Effector memory CD8-positive, alpha-beta T cell (primary cell): Measurements from ENCODE around the gene NEUROG2.
A peak's percentile ranks its signal among the peaks of the same experiment; 100 is the strongest.
"Not testable (repeated sequence)": the region's sequence is repeated elsewhere in the genome, so short reads cannot be mapped to it uniquely, and the experiment has no call there.

ENCODE experiments used
- ATAC-seq: fragments of 150-1000 bp; cut with Tn5 transposase; replicated peaks from 2 replicates; pipeline ENCODE4 v1.10.0; 2021; ENCODE audit warnings: mild to moderate bottlenecking, moderate library complexity
- DNase-seq, 3 experiments: peaks; one replicate each; pipeline ENCODE4 v3.0.0; 2021
- H3K27ac Mint-ChIP-seq, 2 donors: one replicate each; pipeline ENCODE4 v1.8.0; 2022; ENCODE audit warnings: mild to moderate bottlenecking in 2 of 2, mixed read lengths in 2 of 2, moderate library complexity in 2 of 2
- H3K27me3 Mint-ChIP-seq, 2 donors: one replicate each; pipeline ENCODE4 v1.8.0; 2022; ENCODE audit warnings: mixed read lengths in 2 of 2
- H3K36me3 Mint-ChIP-seq: one replicate; pipeline ENCODE4 v1.8.0; 2022; ENCODE audit warnings: mild to moderate bottlenecking, moderate library complexity, mixed read lengths; ENCODE audit not compliant: insufficient read depth
- H3K4me1 Mint-ChIP-seq, 2 donors: one replicate each; pipeline ENCODE4 v1.8.0; 2022; ENCODE audit warnings: low read depth in 2 of 2, mixed read lengths in 2 of 2
- H3K4me3 Mint-ChIP-seq, 2 donors: one replicate each; pipeline ENCODE4 v1.8.0; 2022; ENCODE audit warnings: mild to moderate bottlenecking in 2 of 2, mixed read lengths in 2 of 2, moderate library complexity in 2 of 2
- H3K9me3 Mint-ChIP-seq, 2 donors: one replicate each; pipeline ENCODE4 v1.8.0; 2022; ENCODE audit warnings: mixed read lengths in 2 of 2

The NEUROG2 gene

GRCh38 chr4:112536123-112536522 is 20.1 kb upstream of the NEUROG2 start:
- Mint-ChIP-seq H3K4me3 (no peak overlapping the region), H3K27me3 (peaks cover 3 to 4% of the 10 kb centered on the region in 2 donors), H3K4me1 (no peaks in the 10 kb centered on the region), H3K27ac (no peak overlapping the region), H3K9me3 (no peaks in the 10 kb centered on the region), H3K36me3 (no peaks in the 10 kb centered on the region)
- no peak for ATAC-seq
- DNase-seq: no peak

GRCh38 chr4:112532267-112532666 is 16.3 kb upstream of the NEUROG2 start:
- Mint-ChIP-seq H3K9me3 (no peaks in the 10 kb centered on the region), H3K4me1 (no peaks in the 10 kb centered on the region)
- no peak for ATAC-seq

GRCh38 chr4:112531146-112531545 is 15.2 kb upstream of the NEUROG2 start:
- no peak overlapping the region for H3K4me3 Mint-ChIP-seq
- H3K27ac Mint-ChIP-seq: no peak overlapping the region
- ATAC-seq: no peak

More at GRCh38 chr4:112532267-112532666, 16.3 kb upstream of the NEUROG2 start:
- Mint-ChIP-seq H3K27ac (no peak overlapping the region), H3K36me3 (no peaks in the 10 kb centered on the region), H3K27me3 (peaks cover 23 to 29% of the 10 kb centered on the region in 2 donors), H3K4me3 (no peak overlapping the region)
- no peak for DNase-seq

GRCh38 chr4:112526061-112526460 is 10.1 kb upstream of the NEUROG2 start:
- no peak for DNase-seq
- peaks cover 50 to 59% of the 10 kb centered on the region in 2 donors for H3K27me3 Mint-ChIP-seq

More at GRCh38 chr4:112531146-112531545, 15.2 kb upstream of the NEUROG2 start:
- H3K9me3 Mint-ChIP-seq: no peaks in the 10 kb centered on the region
- no peaks in the 10 kb centered on the region for H3K4me1 Mint-ChIP-seq
- H3K36me3 Mint-ChIP-seq: no peaks in the 10 kb centered on the region
- DNase-seq: no peak
- peaks cover 24 to 32% of the 10 kb centered on the region in 2 donors for H3K27me3 Mint-ChIP-seq

GRCh38 chr4:112523764-112524505 is 8.0 kb upstream of the NEUROG2 start:
- ATAC-seq (peak; percentile 88), DNase-seq (peak; percentile 68 to 71 (median 69))
- H3K36me3 Mint-ChIP-seq: peaks cover 10% of the 10 kb centered on the region
- H3K4me3 Mint-ChIP-seq: peak overlapping the region; percentile 84 to 85
- H3K9me3 Mint-ChIP-seq: peaks cover 0 to 6% of the 10 kb centered on the region in 2 donors
- peaks cover 53 to 59% of the 10 kb centered on the region in 2 donors for H3K27me3 Mint-ChIP-seq
- peaks cover 9 to 22% of the 10 kb centered on the region in 2 donors for H3K4me1 Mint-ChIP-seq
- H3K27ac Mint-ChIP-seq: no peak overlapping the region

More at GRCh38 chr4:112526061-112526460, 10.1 kb upstream of the NEUROG2 start:
- H3K27ac Mint-ChIP-seq: no peak overlapping the region
- peaks cover 7% of the 10 kb centered on the region for H3K36me3 Mint-ChIP-seq
- H3K4me3 Mint-ChIP-seq: no peak overlapping the region
- no peaks in the 10 kb centered on the region for H3K9me3 Mint-ChIP-seq
- no peak for ATAC-seq
- peaks cover 9 to 13% of the 10 kb centered on the region in 2 donors for H3K4me1 Mint-ChIP-seq

GRCh38 chr4:112523008-112523721 is 7.2 kb upstream of the NEUROG2 start:
- DNase-seq (no peak), ATAC-seq (peak; percentile 48)
- Mint-ChIP-seq H3K27ac (no peak overlapping the region), H3K4me3 (peak overlapping the region; percentile 84 to 85), H3K36me3 (peaks cover 11% of the 10 kb centered on the region), H3K9me3 (peaks cover 0 to 6% of the 10 kb centered on the region in 2 donors), H3K4me1 (peaks cover 11 to 24% of the 10 kb centered on the region in 2 donors), H3K27me3 (peaks cover 59 to 64% of the 10 kb centered on the region in 2 donors)

- Mint-ChIP-seq H3K4me3 (peak overlapping the region; percentile 84 to 85), H3K36me3 (peaks cover 13% of the 10 kb centered on the region), H3K27me3 (peaks cover 67 to 72% of the 10 kb centered on the region in 2 donors), H3K4me1 (peaks cover 18 to 31% of the 10 kb centered on the region in 2 donors)
- H3K27ac Mint-ChIP-seq, H3K9me3 Mint-ChIP-seq, ATAC-seq, DNase-seq: not testable (repeated sequence)
Measured at GRCh38 chr4:112522431-112522830, 6.5 kb upstream of the NEUROG2 start.

- ATAC-seq: no peak
- Mint-ChIP-seq H3K4me1 (peaks cover 26 to 39% of the 10 kb centered on the region in 2 donors), H3K9me3 (peaks cover 0 to 6% of the 10 kb centered on the region in 2 donors), H3K36me3 (peaks cover 14% of the 10 kb centered on the region), H3K27me3 (peaks cover 77 to 82% of the 10 kb centered on the region in 2 donors), H3K4me3 (peak overlapping the region in 1 of 2 donors; percentile 85), H3K27ac (no peak overlapping the region)
- no peak for DNase-seq
Measured at GRCh38 chr4:112521123-112522023, 5.4 kb upstream of the NEUROG2 start.

GRCh38 chr4:112520598-112521122 is 4.7 kb upstream of the NEUROG2 start:
- DNase-seq (no peak), ATAC-seq (no peak)
- Mint-ChIP-seq H3K4me1 (peaks cover 31 to 44% of the 10 kb centered on the region in 2 donors), H3K27ac (no peak overlapping the region), H3K9me3 (peaks cover 0 to 6% of the 10 kb centered on the region in 2 donors), H3K27me3 (peaks cover 80 to 82% of the 10 kb centered on the region in 2 donors), H3K4me3 (peak overlapping the region in 1 of 2 donors; percentile 42), H3K36me3 (peaks cover 19% of the 10 kb centered on the region)

- no peak overlapping the region for H3K4me3 Mint-ChIP-seq
- no peak overlapping the region for H3K27ac Mint-ChIP-seq
- peaks cover 86 to 87% of the 10 kb centered on the region in 2 donors for H3K27me3 Mint-ChIP-seq
- DNase-seq (no peak), ATAC-seq (no peak)
- H3K36me3 Mint-ChIP-seq: peaks cover 19% of the 10 kb centered on the region
- peaks cover 37 to 47% of the 10 kb centered on the region in 2 donors for H3K4me1 Mint-ChIP-seq
- H3K9me3 Mint-ChIP-seq: peaks cover 0 to 6% of the 10 kb centered on the region in 2 donors
Measured at GRCh38 chr4:112519689-112520597, 4.0 kb upstream of the NEUROG2 start.

- no peak overlapping the region for H3K27ac Mint-ChIP-seq
- ATAC-seq: no peak
Measured at GRCh38 chr4:112518675-112519074, 2.7 kb upstream of the NEUROG2 start.

GRCh38 chr4:112517911-112518310 is 1.9 kb upstream of the NEUROG2 start:
- Mint-ChIP-seq H3K27me3 (peaks cover 97 to 98% of the 10 kb centered on the region in 2 donors), H3K9me3 (peaks cover 0 to 6% of the 10 kb centered on the region in 2 donors), H3K4me3 (peak overlapping the region; percentile 88 to 90), H3K36me3 (peaks cover 16% of the 10 kb centered on the region), H3K4me1 (peaks cover 38 to 45% of the 10 kb centered on the region in 2 donors), H3K27ac (no peak overlapping the region)
- ATAC-seq (no peak), DNase-seq (no peak)

More at GRCh38 chr4:112518675-112519074, 2.7 kb upstream of the NEUROG2 start:
- H3K4me3 Mint-ChIP-seq: no peak overlapping the region
- H3K4me1 Mint-ChIP-seq: peaks cover 44 to 51% of the 10 kb centered on the region in 2 donors
- peaks cover 19% of the 10 kb centered on the region for H3K36me3 Mint-ChIP-seq
- DNase-seq: no peak
- H3K9me3 Mint-ChIP-seq: peaks cover 0 to 6% of the 10 kb centered on the region in 2 donors
- H3K27me3 Mint-ChIP-seq: peaks cover 99 to 100% of the 10 kb centered on the region in 2 donors
